ENCODE results near the gene PLXNB1. TPM values are rescaled to one million over a fixed set of nuclear protein-coding genes. Genes with fewer than 3 reads are reported as not detected.

Gene PLXNB1
- total RNA-seq, 1 donor from 2014 or later, result 160 TPM

DNA sequence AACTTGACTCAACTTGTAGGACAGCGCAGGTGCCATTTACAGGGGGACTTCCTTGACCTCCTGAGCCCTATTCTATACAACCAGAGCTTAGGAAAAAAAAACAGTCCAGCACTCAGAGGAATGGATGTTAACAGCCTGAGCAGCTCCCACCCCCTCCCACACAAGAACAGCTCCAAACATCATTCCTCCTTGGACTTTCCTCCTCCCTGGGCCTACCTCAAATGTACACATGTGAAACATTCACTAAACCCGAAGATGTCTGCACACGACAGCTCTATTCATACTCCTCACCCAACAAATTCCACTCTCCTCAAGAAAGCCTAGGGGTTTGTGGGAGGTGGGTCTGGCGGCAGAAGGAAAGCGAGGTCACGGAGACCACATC lies 16.1 kb upstream of the PLXNB1 start:
- H3K27ac ChIP-seq, result peak overlapping the region; percentile 89 to 91
- peak overlapping the region; percentile 74 to 94 for H3K4me3 ChIP-seq
- no peaks in the 10 kb centered on the region for H3K27me3 ChIP-seq
- intact Hi-C loops (cut with DNase I), result loop anchor here (1.0 to 2.0 kb wide), 2 partner anchors 19 to 27 kb away; no protein-coding TSS in a partner anchor
- DNase-seq (ENCODE audit: low spot score in 2 of 2), result no peak
- H3K9me3 ChIP-seq, result no peaks in the 10 kb centered on the region
- no peak for TF ChIP-seq CTCF (IDR thresholded peaks at IDR 0.05)
- H3K36me3 ChIP-seq, result peaks cover 21 to 31% of the 10 kb centered on the region in 2 donors
- H3K4me1 ChIP-seq, result peaks cover 9 to 23% of the 10 kb centered on the region in 2 donors

GRCh38 chr3:48445277-48445882 lies 15.5 kb upstream of the PLXNB1 start:
- Histone ChIP-seq H3K36me3 (peaks cover 20 to 27% of the 10 kb centered on the region in 2 donors), H3K27me3 (no peaks in the 10 kb centered on the region), H3K4me3 (peak overlapping the region in 1 of 2 donors; percentile 94), H3K27ac (peak overlapping the region in 1 of 2 donors; percentile 89), H3K9me3 (no peaks in the 10 kb centered on the region), H3K4me1 (peaks cover 9 to 25% of the 10 kb centered on the region in 2 donors)
- no peak for TF ChIP-seq CTCF (IDR thresholded peaks at IDR 0.05)
- peak in 1 of 2 donors; percentile 54 for DNase-seq (ENCODE audit: low spot score in 2 of 2)
- intact Hi-C loops (cut with DNase I), result no loop called here

DNA sequence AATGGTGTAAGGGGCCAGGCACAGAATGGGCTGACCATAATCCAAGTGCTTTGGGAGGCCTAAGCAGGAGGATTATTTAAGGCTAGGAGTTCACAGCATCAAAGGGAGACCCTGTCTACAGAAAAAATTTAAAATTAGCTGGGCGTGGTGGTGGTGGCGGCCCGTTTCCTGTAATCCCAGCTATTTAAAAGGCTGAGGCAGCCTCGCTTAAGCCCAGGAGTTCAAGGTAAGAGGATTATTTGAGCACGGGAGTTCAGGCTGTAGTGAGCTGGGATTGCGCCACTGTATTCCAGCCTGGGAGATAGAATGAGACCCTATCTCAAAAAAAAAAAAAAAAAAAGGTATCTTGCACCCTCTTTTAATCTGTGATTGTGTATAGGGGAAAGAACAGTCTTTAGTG lies 12.1 kb upstream of the PLXNB1 start:
- Histone ChIP-seq H3K4me1 (peaks cover 6 to 24% of the 10 kb centered on the region in 2 donors), H3K9me3 (no peaks in the 10 kb centered on the region), H3K4me3 (peak overlapping the region in 1 of 2 donors; percentile 89), H3K27me3 (no peaks in the 10 kb centered on the region), H3K36me3 (peaks cover 20 to 27% of the 10 kb centered on the region in 2 donors), H3K27ac (no peak overlapping the region)
- TF ChIP-seq CTCF (IDR thresholded peaks at IDR 0.05), result no peak
- no peak for DNase-seq (ENCODE audit: low spot score in 2 of 2)
- intact Hi-C loops (cut with DNase I), result no loop called here

DNA sequence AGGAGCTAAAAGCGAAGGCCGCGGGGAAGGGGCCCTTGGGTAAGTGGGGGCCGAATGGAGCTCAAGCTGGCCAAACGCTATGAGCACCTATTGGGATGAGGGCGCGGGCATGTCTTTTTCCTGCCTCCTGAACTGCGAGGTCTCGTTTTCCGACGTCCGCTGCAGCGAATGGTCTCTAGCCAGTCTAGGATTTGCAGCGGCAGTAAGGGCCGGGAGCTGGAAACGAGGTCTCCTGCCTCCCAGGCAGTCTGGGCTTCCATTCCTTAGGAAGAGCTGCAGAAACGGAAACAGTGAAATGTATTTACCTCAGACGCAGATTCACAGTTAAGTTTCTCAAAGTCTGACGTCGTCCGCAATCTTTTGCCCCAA lies 10.7 kb upstream of the PLXNB1 start:
- no peaks in the 10 kb centered on the region for H3K9me3 ChIP-seq
- TF ChIP-seq CTCF (IDR thresholded peaks at IDR 0.05), result no peak
- intact Hi-C loops (cut with DNase I), result no loop called here
- DNase-seq (ENCODE audit: low spot score in 2 of 2), result no peak
- H3K27me3 ChIP-seq, result no peaks in the 10 kb centered on the region
- peak overlapping the region; percentile 81 to 89 for H3K4me3 ChIP-seq
- H3K27ac ChIP-seq, result peak overlapping the region; percentile 95
- peaks cover 6 to 19% of the 10 kb centered on the region in 2 donors for H3K4me1 ChIP-seq
- peaks cover 20 to 27% of the 10 kb centered on the region in 2 donors for H3K36me3 ChIP-seq

- H3K27me3 ChIP-seq, result no peaks in the 10 kb centered on the region
- H3K27ac ChIP-seq, result peak within 1 kb of the TSS; percentile 95
- TF ChIP-seq CTCF (IDR thresholded peaks at IDR 0.05), result no peak
- peaks cover 6 to 18% of the 10 kb centered on the region in 2 donors for H3K4me1 ChIP-seq
- H3K36me3 ChIP-seq, result peaks cover 20 to 27% of the 10 kb centered on the region in 2 donors
- H3K4me3 ChIP-seq, result peak within 1 kb of the TSS; percentile 81 to 89
- peak; percentile 94 to 99 for DNase-seq (ENCODE audit: low spot score in 2 of 2)
- intact Hi-C loops (cut with DNase I), result loop anchor here (5.0 kb wide), 1 partner anchor 138 kb away; the partner anchor contains the start of gene NME6
- H3K9me3 ChIP-seq, result no peaks in the 10 kb centered on the region
These were observed 10.1 kb upstream of the PLXNB1 start, which contains the start of the genes CCDC51 and TMA7 for GRCh38 chr3:48439820-48440589. TSS of gene CCDC51 (minus strand) at chr3:48440119. CDS start at chr3:48435128, 4,991 bp downstream. TSS of gene TMA7 (plus strand) at chr3:48440257. CDS start at chr3:48440297, 40 bp downstream.

Data from ascending aorta (tissue), 2 donors.